ENCODE data around the gene CANT1. TPM values are rescaled to one million over a fixed set of nuclear protein-coding genes. Genes with fewer than 3 reads are reported as not detected.

The CANT1 gene
- total RNA-seq, 3 donors from 2014 or later (not counting 1 experiment from before 2014, with no cell fraction given), result 40.0 to 58.8 (median 53.4) TPM

DNA sequence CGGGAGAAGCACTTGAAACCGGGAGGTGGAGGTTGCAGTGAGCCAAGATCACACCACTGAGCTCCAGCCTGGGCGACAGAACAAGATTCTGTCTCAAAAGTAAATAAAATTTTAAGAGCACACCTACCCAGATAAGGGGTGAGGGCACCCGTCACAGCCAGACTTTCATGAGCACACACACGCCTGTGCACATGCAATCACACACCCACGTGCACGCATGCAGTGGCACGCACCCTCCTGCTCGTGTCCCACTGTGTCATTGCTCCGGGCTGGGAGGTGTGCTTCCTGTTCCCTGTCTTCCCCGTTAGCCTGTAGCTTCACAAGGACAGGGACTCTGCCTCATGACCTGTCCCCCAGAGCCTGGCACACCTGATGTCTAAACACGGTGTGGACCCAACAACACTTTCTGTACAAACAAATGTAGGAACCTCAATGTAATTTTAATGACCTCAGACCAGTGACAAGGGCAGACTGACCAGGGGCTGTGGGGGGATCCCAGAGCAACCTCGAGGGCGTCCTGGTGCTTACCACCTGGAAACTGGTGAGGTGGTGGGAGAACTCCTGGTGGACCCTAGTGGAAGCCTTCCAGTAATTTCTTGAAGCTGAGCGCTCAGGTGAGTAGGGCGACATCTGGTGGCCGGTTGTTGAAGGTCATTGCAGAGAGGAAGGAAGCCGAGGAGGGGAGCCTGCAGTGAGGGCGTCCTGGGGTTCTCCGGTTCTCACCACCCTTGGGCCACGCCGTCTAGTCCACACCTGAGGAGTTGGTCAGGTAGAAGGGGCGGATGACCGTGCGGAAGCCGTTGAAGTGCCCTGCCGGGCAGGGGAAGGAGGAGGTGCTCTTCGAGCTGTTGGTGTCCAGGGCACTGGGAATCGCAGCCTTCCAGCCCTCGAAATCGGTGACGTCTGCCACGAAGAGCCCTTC is 38.5 kb downstream of the CANT1 start:
- H3K36me3 Mint-ChIP-seq, result no peaks in the 10 kb centered on the region
- Histone ChIP-seq H3K27ac (ENCODE audit: low read length) (no peak overlapping the region), H3K27me3 (ENCODE audit: control insufficient read depth, insufficient read depth, low read length) (no peaks in the 10 kb centered on the region), H3K36me3 (ENCODE audit: control insufficient read depth, insufficient read depth, low read length) (no peaks in the 10 kb centered on the region), H3K4me1 (ENCODE audit: control insufficient read depth, insufficient read depth, low read length) (peaks cover 7% of the 10 kb centered on the region), H3K4me3 (ENCODE audit: low read length) (no peak overlapping the region), H3K9me3 (ENCODE audit: control insufficient read depth, insufficient read depth, low read length) (no peaks in the 10 kb centered on the region)
- intact Hi-C loops (cut with micrococcal nuclease), result loop anchor here (1.0 kb wide), 2 partner anchors 106 to 474 kb away; no protein-coding TSS in a partner anchor
- ATAC-seq, result peak; percentile 73 to 83 (median 81)
- TF ChIP-seq, protein P1, sequence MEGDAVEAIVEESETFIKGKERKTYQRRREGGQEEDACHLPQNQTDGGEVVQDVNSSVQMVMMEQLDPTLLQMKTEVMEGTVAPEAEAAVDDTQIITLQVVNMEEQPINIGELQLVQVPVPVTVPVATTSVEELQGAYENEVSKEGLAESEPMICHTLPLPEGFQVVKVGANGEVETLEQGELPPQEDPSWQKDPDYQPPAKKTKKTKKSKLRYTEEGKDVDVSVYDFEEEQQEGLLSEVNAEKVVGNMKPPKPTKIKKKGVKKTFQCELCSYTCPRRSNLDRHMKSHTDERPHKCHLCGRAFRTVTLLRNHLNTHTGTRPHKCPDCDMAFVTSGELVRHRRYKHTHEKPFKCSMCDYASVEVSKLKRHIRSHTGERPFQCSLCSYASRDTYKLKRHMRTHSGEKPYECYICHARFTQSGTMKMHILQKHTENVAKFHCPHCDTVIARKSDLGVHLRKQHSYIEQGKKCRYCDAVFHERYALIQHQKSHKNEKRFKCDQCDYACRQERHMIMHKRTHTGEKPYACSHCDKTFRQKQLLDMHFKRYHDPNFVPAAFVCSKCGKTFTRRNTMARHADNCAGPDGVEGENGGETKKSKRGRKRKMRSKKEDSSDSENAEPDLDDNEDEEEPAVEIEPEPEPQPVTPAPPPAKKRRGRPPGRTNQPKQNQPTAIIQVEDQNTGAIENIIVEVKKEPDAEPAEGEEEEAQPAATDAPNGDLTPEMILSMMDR (IDR thresholded peaks at IDR 0.05), result peak; percentile 87
- peak; percentile 69 to 89 for DNase-seq
- H3K4me3 Mint-ChIP-seq, result no peak overlapping the region
- H3K9me3 Mint-ChIP-seq, result no peaks in the 10 kb centered on the region
- 52% methylated on average over 33 of the region's 33 CpGs for WGBS (ENCODE audit: insufficient coverage)
- H3K27ac Mint-ChIP-seq, result peak overlapping the region in 1 of 2 donors; percentile 30
- peaks cover 6 to 7% of the 10 kb centered on the region in 2 donors for H3K4me1 Mint-ChIP-seq
- H3K27me3 Mint-ChIP-seq (ENCODE audit: low read depth in 2 of 2), result no peaks in the 10 kb centered on the region

DNA sequence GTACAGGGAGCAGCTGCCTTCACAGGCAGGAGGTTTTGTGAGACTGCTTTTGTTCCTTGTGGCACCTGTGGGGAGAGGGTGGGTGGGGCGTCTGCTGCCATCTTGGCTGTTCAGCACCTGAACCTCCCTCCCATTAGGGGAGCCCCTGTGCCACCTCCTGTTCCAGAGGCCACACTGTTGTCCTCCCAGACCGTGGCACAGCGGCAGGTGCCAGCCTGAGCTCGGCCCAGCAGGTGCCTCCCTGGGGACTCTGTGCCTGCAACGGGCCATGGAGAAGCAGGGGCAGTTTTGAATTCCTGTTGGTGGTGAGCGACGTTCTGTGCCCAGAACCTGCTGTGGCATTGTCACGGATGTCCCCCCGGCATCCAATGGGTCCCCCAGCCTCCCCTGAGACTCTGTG is 39.7 kb downstream of the CANT1 start:
- H3K9me3 Mint-ChIP-seq, result no peaks in the 10 kb centered on the region
- intact Hi-C loops (cut with micrococcal nuclease), result no loop called here

DNA sequence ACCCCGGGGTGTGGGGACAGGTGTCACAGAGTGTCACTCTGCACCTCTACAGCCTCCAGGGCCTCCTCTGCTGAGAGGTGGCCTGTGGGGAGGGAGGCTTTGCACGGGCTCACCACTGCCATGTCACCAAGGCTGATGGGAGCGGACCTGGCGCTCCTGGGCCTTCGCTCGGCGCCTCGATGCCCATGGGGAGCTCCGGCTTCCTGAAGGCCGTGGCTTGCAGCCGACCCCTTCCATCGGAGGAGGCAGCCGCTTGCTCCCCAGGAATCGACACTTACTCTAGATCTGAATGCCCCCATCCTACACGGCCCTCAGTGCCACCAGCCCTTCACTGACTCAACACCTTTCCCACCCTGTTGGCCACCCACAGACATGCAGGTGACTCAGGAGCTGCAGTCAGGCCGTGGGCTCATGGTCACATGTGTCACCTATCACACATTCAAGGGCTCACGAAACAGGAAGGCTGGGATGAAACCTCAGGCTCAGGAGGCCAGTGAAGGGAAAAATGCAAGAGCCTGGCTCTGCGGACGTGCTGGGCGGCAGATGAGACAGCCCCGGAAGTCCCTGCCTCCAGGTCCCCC is 41.7 kb downstream of the CANT1 start:
- no peak overlapping the region for H3K4me3 ChIP-seq (ENCODE audit: low read length)
- DNase-seq (no peak), ATAC-seq (no peak)
- H3K27ac Mint-ChIP-seq, result no peak overlapping the region
- H3K27me3 ChIP-seq (ENCODE audit: control insufficient read depth, insufficient read depth, low read length), result no peaks in the 10 kb centered on the region
- H3K4me1 Mint-ChIP-seq, result peaks cover 6 to 7% of the 10 kb centered on the region in 2 donors
- H3K27ac ChIP-seq (ENCODE audit: low read length), result no peak overlapping the region
- WGBS (ENCODE audit: insufficient coverage), result 89% methylated on average over 21 of the region's 21 CpGs
- H3K9me3 ChIP-seq (ENCODE audit: control insufficient read depth, insufficient read depth, low read length), result no peaks in the 10 kb centered on the region
- H3K36me3 ChIP-seq (ENCODE audit: control insufficient read depth, insufficient read depth, low read length), result no peaks in the 10 kb centered on the region
- no peak overlapping the region for H3K4me3 Mint-ChIP-seq
- H3K27me3 Mint-ChIP-seq (ENCODE audit: low read depth in 2 of 2), result no peaks in the 10 kb centered on the region
- no peaks in the 10 kb centered on the region for H3K9me3 Mint-ChIP-seq
- H3K36me3 Mint-ChIP-seq, result no peaks in the 10 kb centered on the region
- TF ChIP-seq, protein P1 (IDR thresholded peaks at IDR 0.05), result no peak
- intact Hi-C loops (cut with micrococcal nuclease), result no loop called here
- peaks cover 7% of the 10 kb centered on the region for H3K4me1 ChIP-seq (ENCODE audit: control insufficient read depth, insufficient read depth, low read length)

More for the DNA sequence above, 39.7 kb downstream of the CANT1 start:
- TF ChIP-seq, protein P1 (IDR thresholded peaks at IDR 0.05), result no peak
- no peaks in the 10 kb centered on the region for H3K9me3 ChIP-seq (ENCODE audit: control insufficient read depth, insufficient read depth, low read length)
- no peak overlapping the region for H3K27ac Mint-ChIP-seq
- H3K27ac ChIP-seq (ENCODE audit: low read length), result no peak overlapping the region
- no peaks in the 10 kb centered on the region for H3K27me3 Mint-ChIP-seq (ENCODE audit: low read depth in 2 of 2)
- DNase-seq, result no peak
- H3K36me3 ChIP-seq (ENCODE audit: control insufficient read depth, insufficient read depth, low read length), result no peaks in the 10 kb centered on the region
- peaks cover 7% of the 10 kb centered on the region for H3K4me1 ChIP-seq (ENCODE audit: control insufficient read depth, insufficient read depth, low read length)
- H3K4me1 Mint-ChIP-seq, result peaks cover 6 to 7% of the 10 kb centered on the region in 2 donors
- H3K36me3 Mint-ChIP-seq, result no peaks in the 10 kb centered on the region
- ATAC-seq, result no peak
- WGBS (ENCODE audit: insufficient coverage), result 83% methylated on average over 9 of the region's 9 CpGs
- H3K4me3 Mint-ChIP-seq, result no peak overlapping the region
- H3K4me3 ChIP-seq (ENCODE audit: low read length), result no peak overlapping the region
- H3K27me3 ChIP-seq (ENCODE audit: control insufficient read depth, insufficient read depth, low read length), result no peaks in the 10 kb centered on the region
